GM21515 (cell line): ENCODE results near the gene POLA1.
"Not testable (repeated sequence)": the region's sequence is repeated elsewhere in the genome, so short reads cannot be mapped to it uniquely, and the experiment has no call there.

Source experiments
- ATAC-seq: cut with Tn5 transposase; IDR thresholded peaks from one replicate; pipeline ENCODE4 v1.9.1; 2021; ENCODE audit not compliant: unreplicated experiment

Gene POLA1

GRCh38 chrX:24789047-24789446 is 95.3 kb downstream of the POLA1 start:
- no peak for ATAC-seq

DNA sequence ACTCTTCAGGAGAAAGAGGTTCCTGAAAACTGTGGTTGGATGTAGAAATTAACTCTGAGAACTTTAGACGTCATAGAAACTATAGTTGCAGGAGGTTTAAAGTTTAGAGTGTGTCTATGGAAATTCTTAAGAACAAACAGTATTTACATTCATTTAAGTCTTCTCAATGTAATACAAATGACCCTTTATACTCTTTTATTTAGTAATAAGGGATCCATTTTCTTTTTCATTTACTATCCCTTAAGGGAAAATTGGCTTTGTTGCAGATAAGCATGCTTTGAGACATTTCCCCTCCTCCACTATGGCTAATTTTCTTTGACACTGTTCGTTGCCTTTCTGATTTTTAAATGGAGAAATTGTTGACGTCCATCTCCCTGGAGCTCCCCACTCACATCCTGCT is 96.4 kb downstream of the POLA1 start:
- ATAC-seq = no peak

DNA sequence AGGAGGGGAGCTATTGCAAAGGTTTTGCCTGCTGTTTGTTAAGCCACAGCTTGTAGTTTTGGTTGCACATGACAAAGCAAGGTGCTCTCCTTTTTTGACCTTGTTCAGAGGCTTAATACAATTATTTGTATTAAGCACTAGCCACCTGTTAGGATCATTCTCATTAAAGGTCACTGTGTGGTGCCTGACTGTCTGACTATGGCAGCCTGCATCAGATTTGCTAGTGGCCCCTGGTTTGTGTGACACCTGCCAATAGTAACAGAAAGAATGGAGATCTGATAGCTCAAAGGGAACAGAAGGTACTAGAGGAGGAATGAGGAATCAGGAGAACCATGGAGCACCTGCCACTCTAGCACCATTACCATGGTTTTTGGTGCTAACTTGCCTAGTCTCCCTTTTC is 102.5 kb downstream of the POLA1 start:
- no peak for ATAC-seq

- no peak for ATAC-seq
Measured at GRCh38 chrX:24799078-24799477, 105.4 kb downstream of the POLA1 start.

GRCh38 chrX:24799565-24799964 is 105.8 kb downstream of the POLA1 start:
- no peak for ATAC-seq

DNA sequence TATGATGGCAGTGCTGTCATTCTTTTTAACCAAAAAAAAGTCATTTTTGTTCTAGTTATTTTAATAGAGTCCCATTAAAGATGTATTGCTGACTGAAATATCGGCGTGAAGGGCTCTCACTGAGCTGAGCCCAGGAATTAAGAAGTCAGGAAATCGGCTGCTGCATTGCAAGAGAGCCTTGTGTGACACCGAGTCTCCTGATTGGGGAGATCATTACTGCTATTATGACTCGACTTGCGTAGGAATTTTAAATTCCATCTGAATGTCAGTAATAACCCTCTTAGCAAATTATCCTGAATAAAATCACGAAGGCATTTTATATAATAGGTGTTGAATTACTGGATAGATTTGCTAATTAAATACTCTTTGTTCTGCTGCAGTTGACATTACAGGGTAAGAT is 111.5 kb downstream of the POLA1 start:
- ATAC-seq = no peak

DNA sequence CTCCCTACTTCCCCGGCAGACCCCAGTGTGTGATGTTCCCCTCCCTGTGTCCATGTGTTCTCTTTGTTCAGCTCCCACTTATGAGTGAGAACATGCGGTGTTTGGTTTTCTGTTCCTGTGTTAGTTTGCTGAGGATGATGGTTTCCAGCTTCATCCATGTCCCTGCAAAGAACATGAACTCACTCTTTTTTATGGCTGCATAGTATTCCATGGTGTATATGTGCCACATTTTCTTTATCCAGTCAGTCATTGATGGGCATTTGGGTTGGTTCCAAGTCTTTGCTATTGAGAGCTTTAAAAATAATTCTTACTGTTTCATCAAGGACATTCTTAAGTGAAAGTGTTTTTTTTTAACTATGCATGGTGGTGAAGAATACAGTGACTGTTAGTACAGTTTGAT is 126.1 kb downstream of the POLA1 start:
- not testable (repeated sequence) for ATAC-seq

GRCh38 chrX:24828147-24828546 is 134.4 kb downstream of the POLA1 start:
- ATAC-seq = no peak

GRCh38 chrX:24828600-24828999 is 134.9 kb downstream of the POLA1 start:
- ATAC-seq = no peak

GRCh38 chrX:24833695-24834094 is 140.0 kb downstream of the POLA1 start:
- ATAC-seq = no peak

GRCh38 chrX:24837966-24838365 is 144.2 kb downstream of the POLA1 start:
- ATAC-seq = no peak

DNA sequence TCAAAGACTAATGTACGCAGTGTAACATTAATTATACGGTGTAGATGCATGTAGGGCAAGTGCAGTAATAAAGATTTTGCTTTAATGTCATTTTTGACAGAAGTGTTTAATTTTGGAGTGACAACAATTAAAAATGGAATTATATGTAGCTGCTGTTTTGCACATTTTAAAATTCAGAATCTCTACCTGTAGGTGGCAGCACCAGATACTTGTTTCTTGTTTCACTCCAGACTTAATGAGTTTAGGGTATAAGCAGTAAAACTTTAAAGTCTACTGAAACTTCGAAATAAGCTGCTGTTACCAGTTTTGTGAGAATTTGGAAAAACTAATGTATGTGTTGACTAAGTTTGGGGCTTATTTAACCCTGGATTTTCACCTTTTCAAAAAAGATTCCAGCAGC is 144.9 kb downstream of the POLA1 start:
- no peak for ATAC-seq

GRCh38 chrX:24839331-24839730 is 145.6 kb downstream of the POLA1 start:
- ATAC-seq = no peak

- no peak for ATAC-seq
Measured at GRCh38 chrX:24842486-24842885, 148.8 kb downstream of the POLA1 start.

- ATAC-seq = no peak
Measured at GRCh38 chrX:24846550-24847150, 152.9 kb downstream of the POLA1 start.

DNA sequence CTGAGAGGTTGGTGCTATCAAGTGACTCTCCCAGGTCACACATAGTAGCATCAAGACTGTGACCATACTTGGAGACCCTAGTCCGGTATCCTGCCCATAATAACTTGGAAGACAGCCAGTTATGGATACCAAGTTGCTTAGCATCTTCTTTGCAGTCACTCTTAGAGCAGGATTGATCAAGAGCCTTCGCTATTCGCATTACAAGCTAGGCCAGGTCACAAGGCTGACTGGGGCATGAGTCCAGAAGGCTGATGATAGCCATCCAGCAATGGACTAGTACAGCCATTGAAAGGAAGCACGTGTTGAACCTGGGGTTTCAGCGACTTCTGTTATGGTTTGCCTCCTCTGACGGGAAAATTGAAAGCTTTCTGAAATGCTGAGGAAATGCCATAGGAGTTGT is 157.6 kb downstream of the POLA1 start:
- ATAC-seq = no peak

- ATAC-seq = no peak
Measured at GRCh38 chrX:24851780-24852179, 158.1 kb downstream of the POLA1 start.

DNA sequence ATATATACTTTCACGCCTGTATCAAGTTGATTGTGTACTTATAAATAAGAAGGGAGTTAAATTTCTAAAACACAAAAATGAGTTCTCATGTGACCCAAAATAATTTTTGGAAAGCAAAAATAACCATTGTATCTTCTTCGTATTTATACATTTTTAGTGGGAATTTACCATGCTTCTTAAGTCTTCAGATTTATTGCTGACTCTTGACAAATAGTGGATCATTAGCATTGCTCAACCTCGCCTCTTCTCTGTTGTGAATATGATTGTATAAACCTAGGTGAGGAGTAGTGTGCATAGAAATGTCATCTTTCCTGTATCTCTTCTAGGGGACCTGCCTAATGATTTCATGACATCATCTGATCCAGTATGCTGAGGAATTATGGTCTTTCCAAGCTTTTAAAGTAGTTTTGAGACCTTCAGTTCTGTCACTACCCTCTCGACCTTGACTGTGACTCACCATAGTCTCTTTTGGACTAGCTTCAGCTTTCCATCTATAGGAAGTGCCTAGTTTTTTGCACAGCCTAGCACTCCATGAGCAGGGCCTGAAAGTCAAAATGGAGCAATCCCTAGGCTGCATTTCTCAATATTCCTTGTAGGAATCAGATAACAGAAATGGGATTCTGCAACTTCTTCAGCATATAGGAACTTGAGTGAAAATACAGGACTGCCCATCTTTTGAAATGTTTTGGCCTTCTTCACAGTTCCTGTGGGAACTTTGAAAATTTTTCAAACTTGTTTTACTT is 164.5 kb downstream of the POLA1 start:
- no peak for ATAC-seq

- ATAC-seq = no peak
Measured at GRCh38 chrX:24859211-24859841, 165.6 kb downstream of the POLA1 start.

DNA sequence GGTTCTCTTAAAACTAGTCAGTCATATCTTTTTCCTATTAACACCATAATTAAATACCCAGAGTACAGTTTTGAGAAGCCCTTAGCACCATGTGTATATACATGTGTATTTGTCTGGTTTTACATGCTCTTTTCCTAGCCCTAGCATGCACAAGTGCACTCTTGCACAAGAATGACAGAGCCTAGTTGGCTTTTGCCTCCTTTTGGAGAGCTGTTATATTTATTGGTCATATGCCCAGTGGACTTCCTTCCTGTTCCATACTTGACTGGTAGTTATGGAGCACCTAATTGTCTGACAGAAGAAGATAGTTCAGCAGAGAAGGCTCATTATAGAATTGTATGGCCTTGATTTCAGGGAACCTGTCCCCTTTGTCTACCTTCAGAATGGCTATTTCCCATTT is 166.4 kb downstream of the POLA1 start:
- ATAC-seq = no peak

DNA sequence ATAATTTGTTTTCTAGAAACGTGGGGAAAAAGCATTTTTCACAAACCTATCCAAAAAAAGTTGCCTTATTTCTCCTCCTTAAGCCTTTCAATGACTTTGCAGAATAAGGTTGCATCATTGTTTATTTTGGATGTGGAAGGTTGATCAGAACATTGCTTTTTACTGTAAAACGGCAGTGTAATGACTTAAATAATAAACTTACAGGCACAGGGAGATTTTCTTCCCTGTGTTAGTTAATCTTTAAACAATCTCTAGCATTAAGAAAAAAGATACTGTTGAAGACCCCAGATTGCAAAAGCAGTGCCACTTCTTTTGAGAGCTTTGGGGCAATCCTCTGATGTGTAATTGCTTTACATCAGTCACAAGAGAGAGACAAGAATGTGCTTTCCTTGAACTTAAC is 168.6 kb downstream of the POLA1 start:
- no peak for ATAC-seq

GRCh38 chrX:24863779-24864178 is 170.1 kb downstream of the POLA1 start:
- not testable (repeated sequence) for ATAC-seq
